ENCODE data around the gene SPRED3.
"Not testable (repeated sequence)": the region's sequence is repeated elsewhere in the genome, so short reads cannot be mapped to it uniquely, and the experiment has no call there.

SPRED3 gene

GRCh38 chr19:38412961-38413360 lies 24.5 kb downstream of the SPRED3 start:
- Mint-ChIP-seq H3K27me3 (no peaks in the 10 kb centered on the region), H3K4me1 (ENCODE audit: low read depth) (peaks cover 11% of the 10 kb centered on the region), H3K9me3 (no peaks in the 10 kb centered on the region), H3K36me3 (ENCODE audit: low read depth) (no peaks in the 10 kb centered on the region), H3K27ac (no peak overlapping the region), H3K4me3 (no peak overlapping the region)

- Mint-ChIP-seq H3K36me3 (ENCODE audit: low read depth) (no peaks in the 10 kb centered on the region), H3K9me3 (no peaks in the 10 kb centered on the region), H3K4me3 (no peak overlapping the region), H3K27ac (no peak overlapping the region), H3K4me1 (ENCODE audit: low read depth) (peaks cover 14% of the 10 kb centered on the region), H3K27me3 (no peaks in the 10 kb centered on the region)
Measured at GRCh38 chr19:38413416-38413815, 24.9 kb downstream of the SPRED3 start.

GRCh38 chr19:38417146-38417543 lies 28.6 kb downstream of the SPRED3 start:
- peak overlapping the region; percentile 61 for H3K27ac Mint-ChIP-seq
- H3K36me3 Mint-ChIP-seq (ENCODE audit: low read depth), result no peaks in the 10 kb centered on the region
- H3K9me3 Mint-ChIP-seq, result no peaks in the 10 kb centered on the region
- H3K4me3 Mint-ChIP-seq, result peak overlapping the region; percentile 79
- no peaks in the 10 kb centered on the region for H3K27me3 Mint-ChIP-seq
- peaks cover 21% of the 10 kb centered on the region for H3K4me1 Mint-ChIP-seq (ENCODE audit: low read depth)

GRCh38 chr19:38417544-38418506 lies 29.3 kb downstream of the SPRED3 start:
- H3K36me3 Mint-ChIP-seq (ENCODE audit: low read depth), result no peaks in the 10 kb centered on the region
- no peaks in the 10 kb centered on the region for H3K27me3 Mint-ChIP-seq

GRCh38 chr19:38420935-38421334 lies 32.4 kb downstream of the SPRED3 start:
- H3K27ac Mint-ChIP-seq, result no peak overlapping the region
- no peaks in the 10 kb centered on the region for H3K27me3 Mint-ChIP-seq
- H3K9me3 Mint-ChIP-seq, result no peaks in the 10 kb centered on the region

More at GRCh38 chr19:38417544-38418506, 29.3 kb downstream of the SPRED3 start:
- peaks cover 21% of the 10 kb centered on the region for H3K4me1 Mint-ChIP-seq (ENCODE audit: low read depth)
- H3K4me3 Mint-ChIP-seq, result peak overlapping the region; percentile 79
- H3K27ac Mint-ChIP-seq, result peak overlapping the region; percentile 61
- H3K9me3 Mint-ChIP-seq, result no peaks in the 10 kb centered on the region

GRCh38 chr19:38421856-38422255 lies 33.4 kb downstream of the SPRED3 start:
- Mint-ChIP-seq H3K27ac (no peak overlapping the region), H3K27me3 (no peaks in the 10 kb centered on the region), H3K9me3 (no peaks in the 10 kb centered on the region), H3K4me1 (ENCODE audit: low read depth) (peaks cover 33% of the 10 kb centered on the region), H3K36me3 (ENCODE audit: low read depth) (no peaks in the 10 kb centered on the region), H3K4me3 (no peak overlapping the region)

More at GRCh38 chr19:38420935-38421334, 32.4 kb downstream of the SPRED3 start:
- H3K4me3 Mint-ChIP-seq, result no peak overlapping the region
- H3K4me1 Mint-ChIP-seq (ENCODE audit: low read depth), result peaks cover 25% of the 10 kb centered on the region
- no peaks in the 10 kb centered on the region for H3K36me3 Mint-ChIP-seq (ENCODE audit: low read depth)

DNA sequence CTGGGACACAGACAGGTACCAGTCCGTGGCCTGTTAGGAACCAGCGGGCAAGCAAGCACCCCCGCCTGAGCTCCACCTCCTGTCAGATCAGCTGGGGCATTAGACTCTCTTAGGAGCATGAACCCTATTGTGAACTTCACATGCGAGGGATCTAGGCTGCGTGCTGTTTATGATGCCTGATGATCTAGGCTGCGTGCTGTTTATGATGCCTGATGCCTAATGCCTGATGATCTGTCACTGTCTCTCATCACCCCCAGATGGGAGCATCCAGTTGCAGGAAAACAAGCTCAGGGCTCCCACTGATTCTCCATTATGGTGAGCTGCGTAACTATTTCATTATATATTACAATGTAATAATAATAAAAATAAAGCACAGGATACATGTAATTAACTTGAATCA lies 33.9 kb downstream of the SPRED3 start:
- Mint-ChIP-seq H3K27ac (no peak overlapping the region), H3K4me3 (no peak overlapping the region), H3K27me3 (no peaks in the 10 kb centered on the region), H3K4me1 (ENCODE audit: low read depth) (peaks cover 33% of the 10 kb centered on the region), H3K36me3 (ENCODE audit: low read depth) (no peaks in the 10 kb centered on the region), H3K9me3 (no peaks in the 10 kb centered on the region)

DNA sequence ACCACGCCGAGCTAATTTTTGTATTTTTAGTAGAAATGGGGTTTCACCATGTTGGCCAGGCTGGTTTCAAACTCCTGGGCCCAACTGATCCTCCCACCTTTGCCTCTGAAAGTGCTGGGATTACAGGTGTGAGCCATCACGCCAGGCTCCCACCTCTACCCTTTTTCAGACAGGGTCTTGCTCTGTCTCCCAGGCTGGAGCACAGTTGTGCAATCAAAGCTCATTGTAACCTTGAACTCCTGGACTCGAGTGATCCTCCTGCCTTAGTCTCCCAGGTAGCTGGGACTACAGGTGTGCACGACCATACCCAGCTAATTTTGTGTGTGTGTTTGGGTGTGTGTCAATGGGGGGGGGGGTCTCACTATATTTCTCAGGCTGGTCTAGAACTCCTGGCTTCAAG lies 35.8 kb downstream of the SPRED3 start:
- H3K36me3 Mint-ChIP-seq (ENCODE audit: low read depth), result no peaks in the 10 kb centered on the region
- no peaks in the 10 kb centered on the region for H3K9me3 Mint-ChIP-seq
- H3K4me1 Mint-ChIP-seq (ENCODE audit: low read depth), result peaks cover 33% of the 10 kb centered on the region
- H3K27me3 Mint-ChIP-seq, result no peaks in the 10 kb centered on the region
- no peak overlapping the region for H3K27ac Mint-ChIP-seq
- H3K4me3 Mint-ChIP-seq, result no peak overlapping the region

DNA sequence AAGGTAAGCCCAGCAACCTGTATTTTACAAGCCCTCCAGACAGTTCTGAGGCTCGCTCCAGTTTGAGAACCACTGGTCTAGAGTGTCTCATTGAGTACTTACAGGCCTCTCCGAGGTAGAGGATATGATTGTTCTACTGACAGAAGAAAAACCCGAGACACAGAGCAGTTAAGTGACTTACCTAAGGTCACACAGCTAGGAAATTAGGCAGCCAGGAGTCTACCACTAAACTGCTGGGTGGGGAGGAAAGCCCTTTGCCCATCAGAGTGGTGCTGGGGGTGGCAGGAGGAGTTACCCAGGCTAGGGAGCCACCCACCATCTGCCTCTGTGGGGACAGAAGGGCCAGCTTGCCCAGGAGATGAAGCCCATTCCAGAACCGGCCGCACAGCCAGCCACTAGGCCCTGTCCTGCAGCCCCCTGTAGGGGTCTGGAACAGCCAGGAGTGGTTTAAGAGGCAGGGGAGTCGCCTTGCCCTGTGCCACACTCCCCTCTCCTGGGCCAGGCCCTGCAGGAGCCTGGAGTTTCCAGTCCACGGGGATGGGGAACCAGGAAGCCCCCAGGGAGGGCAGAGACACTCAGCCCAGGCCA lies 36.8 kb downstream of the SPRED3 start:
- H3K4me1 Mint-ChIP-seq (ENCODE audit: low read depth), result peaks cover 39% of the 10 kb centered on the region
- peak overlapping the region; percentile 14 for H3K27ac Mint-ChIP-seq

DNA sequence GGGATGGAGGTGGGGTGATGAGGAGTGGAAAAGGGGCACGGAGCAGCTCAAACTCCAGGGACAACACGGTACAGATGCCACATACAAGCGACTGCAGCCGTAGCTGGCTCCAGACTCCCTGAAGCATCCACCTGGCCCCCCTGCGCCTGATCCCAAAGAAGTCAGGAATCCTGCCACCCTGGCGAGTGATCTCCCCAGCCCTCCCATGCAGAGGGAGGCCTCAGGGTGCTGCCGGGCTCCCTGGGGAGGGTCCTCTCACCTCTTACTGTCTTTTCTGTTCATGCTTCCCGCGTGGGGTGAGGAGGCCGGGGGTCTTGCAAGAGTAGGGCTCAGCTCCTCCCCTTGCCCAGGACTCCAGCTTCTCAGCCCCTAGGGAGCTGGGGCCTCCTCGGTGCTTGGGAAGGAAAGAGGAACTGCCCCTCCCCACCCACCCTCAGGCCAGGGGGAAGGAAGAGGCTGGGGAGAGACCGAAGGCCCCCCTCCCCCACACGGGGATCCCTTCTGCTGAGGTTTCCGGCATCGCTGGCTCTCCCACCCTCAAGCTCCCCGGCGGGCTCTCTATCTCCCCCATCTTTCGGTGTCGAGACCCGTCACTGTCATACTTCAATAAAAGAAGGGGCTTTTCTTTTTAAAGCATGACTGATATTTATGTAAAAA lies 37.4 kb downstream of the SPRED3 start, which contains the start of gene RASGRP4:
RASGRP4 (minus strand) TSS at position 410 of the 657 bp plus-strand sequence; CDS start at position 282, 128 bp downstream.
- Mint-ChIP-seq H3K9me3 (no peaks in the 10 kb centered on the region), H3K4me1 (ENCODE audit: low read depth) (peaks cover 39% of the 10 kb centered on the region), H3K27me3 (no peaks in the 10 kb centered on the region), H3K36me3 (ENCODE audit: low read depth) (no peaks in the 10 kb centered on the region), H3K27ac (peak within 1 kb of the TSS; percentile 79), H3K4me3 (peak within 1 kb of the TSS; percentile 50)

More for the DNA sequence above, 36.8 kb downstream of the SPRED3 start:
- Mint-ChIP-seq H3K27me3 (no peaks in the 10 kb centered on the region), H3K9me3 (no peaks in the 10 kb centered on the region), H3K36me3 (ENCODE audit: low read depth) (no peaks in the 10 kb centered on the region), H3K4me3 (no peak overlapping the region)

GRCh38 chr19:38427035-38427677 lies 38.7 kb downstream of the SPRED3 start:
- H3K4me3 Mint-ChIP-seq, result peak overlapping the region; percentile 6
- H3K27ac Mint-ChIP-seq, result peak overlapping the region; percentile 69

DNA sequence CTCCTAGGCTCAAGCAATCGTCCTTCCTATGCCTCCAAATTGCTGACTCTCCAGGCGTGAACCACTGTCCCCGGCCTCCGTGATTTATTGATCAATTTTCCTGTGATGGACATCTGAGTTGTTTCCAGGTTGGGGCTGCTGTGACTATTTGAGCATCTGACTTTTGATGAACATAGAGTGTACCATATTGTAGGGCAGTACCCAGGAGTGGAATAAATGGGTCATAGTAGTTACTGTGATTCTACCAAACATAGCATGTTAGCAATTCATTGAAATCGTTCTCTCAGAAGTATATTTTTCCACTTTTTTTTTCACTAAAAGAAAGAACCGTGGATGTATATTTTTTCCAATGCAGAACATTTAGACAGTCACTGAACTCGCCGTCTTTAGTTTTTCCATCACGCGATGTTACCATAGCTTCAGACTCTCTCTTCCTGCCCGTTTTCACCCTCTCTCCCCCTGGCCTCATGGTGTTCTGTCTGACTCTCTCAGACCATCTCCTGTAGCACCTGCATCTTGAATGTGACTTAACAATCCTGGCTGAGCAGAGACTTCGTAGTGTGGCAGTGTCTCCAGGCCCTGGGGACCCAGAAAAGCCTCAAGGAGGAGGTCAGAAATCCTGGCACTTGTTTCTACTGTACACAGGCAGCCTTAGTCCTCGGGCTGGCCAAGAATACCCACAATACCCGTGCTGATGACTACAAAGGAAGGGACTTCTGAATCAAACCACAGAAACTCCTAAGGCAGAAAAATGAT lies 40.7 kb downstream of the SPRED3 start:
- H3K36me3 Mint-ChIP-seq (ENCODE audit: low read depth), result no peaks in the 10 kb centered on the region
- no peaks in the 10 kb centered on the region for H3K9me3 Mint-ChIP-seq
- peaks cover 48% of the 10 kb centered on the region for H3K4me1 Mint-ChIP-seq (ENCODE audit: low read depth)
- H3K4me3 Mint-ChIP-seq, result peak overlapping the region; percentile 56
- peak overlapping the region; percentile 97 for H3K27ac Mint-ChIP-seq
- H3K27me3 Mint-ChIP-seq, result peaks cover 8% of the 10 kb centered on the region

More at GRCh38 chr19:38427035-38427677, 38.7 kb downstream of the SPRED3 start:
- H3K27me3 Mint-ChIP-seq; H3K9me3 Mint-ChIP-seq; H3K36me3 Mint-ChIP-seq (ENCODE audit: low read depth): not testable (repeated sequence)
- peaks cover 39% of the 10 kb centered on the region for H3K4me1 Mint-ChIP-seq (ENCODE audit: low read depth)

- Mint-ChIP-seq H3K27ac (peak overlapping the region; percentile 97), H3K4me3 (peak overlapping the region; percentile 56), H3K9me3 (no peaks in the 10 kb centered on the region), H3K27me3 (peaks cover 11% of the 10 kb centered on the region), H3K4me1 (ENCODE audit: low read depth) (peaks cover 51% of the 10 kb centered on the region), H3K36me3 (ENCODE audit: low read depth) (no peaks in the 10 kb centered on the region)
Measured at GRCh38 chr19:38429811-38430156, 41.3 kb downstream of the SPRED3 start.

- no peaks in the 10 kb centered on the region for H3K36me3 Mint-ChIP-seq (ENCODE audit: low read depth)
- H3K9me3 Mint-ChIP-seq, result no peaks in the 10 kb centered on the region
- no peak overlapping the region for H3K27ac Mint-ChIP-seq
- H3K4me1 Mint-ChIP-seq (ENCODE audit: low read depth), result peaks cover 47% of the 10 kb centered on the region
- no peak overlapping the region for H3K4me3 Mint-ChIP-seq
- peaks cover 16% of the 10 kb centered on the region for H3K27me3 Mint-ChIP-seq
Measured at GRCh38 chr19:38430931-38431330, 42.4 kb downstream of the SPRED3 start.

Measured in stimulated activated naive CD8-positive, alpha-beta T cell treated with anti-CD3 and anti-CD28 coated beads, Interleukin-15, Interleukin-2, amounts not matched to agents 100 ng/mL and 50 ng/mL, for 24 hours (primary cell).